ENCODE measurements around the gene MTFMT.
A peak's percentile ranks its signal among the peaks of the same experiment; 100 is the strongest.
"Not testable (repeated sequence)": the region's sequence is repeated elsewhere in the genome, so short reads cannot be mapped to it uniquely, and the experiment has no call there.

MTFMT gene

DNA sequence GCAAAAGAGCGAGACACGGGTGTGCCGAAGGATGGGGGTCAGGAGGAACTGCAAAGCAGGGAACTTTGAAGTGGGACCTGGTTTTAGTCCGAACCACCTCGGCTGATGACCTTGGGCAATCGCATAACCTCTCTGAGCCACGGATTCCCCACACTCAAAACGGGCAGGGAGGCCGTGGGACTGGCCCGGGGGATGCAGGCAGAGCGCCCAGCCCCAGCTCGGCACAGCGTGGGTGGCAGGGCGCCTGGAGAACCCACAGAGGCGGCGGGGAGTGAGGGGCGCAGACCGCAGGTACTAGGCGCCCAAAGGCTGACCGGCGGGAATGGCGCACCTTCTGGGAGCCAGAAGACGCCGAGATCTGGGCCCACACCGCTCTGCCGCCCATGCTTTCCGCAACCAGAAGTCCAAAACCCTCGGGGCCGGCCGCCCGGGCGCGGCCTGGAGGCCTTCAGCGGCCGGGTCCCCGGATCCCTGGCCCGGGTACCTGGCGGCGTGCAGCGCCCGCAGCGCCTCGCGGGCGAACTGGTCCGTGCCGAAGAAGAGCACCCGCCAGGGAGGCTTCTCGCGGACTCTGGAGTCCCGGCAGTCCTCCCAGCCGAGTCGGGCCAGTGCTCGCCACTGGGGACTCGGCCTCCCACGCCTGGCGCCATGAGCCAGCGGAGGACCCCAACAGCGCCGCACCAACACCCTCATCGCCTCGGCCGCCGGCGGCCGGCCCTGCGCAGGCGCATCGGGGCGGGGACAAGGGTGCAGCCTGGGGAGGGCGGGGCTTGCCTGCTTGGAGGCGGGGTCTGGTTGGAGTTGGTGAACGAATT is at the start of gene MTFMT:
TSS of gene MTFMT (minus strand) at position 719 of the 815 bp plus-strand sequence. CDS start at position 693, 26 bp downstream.
- DNase-seq (ENCODE audit: low read depth in 2 of 2): peak; percentile 96

DNA sequence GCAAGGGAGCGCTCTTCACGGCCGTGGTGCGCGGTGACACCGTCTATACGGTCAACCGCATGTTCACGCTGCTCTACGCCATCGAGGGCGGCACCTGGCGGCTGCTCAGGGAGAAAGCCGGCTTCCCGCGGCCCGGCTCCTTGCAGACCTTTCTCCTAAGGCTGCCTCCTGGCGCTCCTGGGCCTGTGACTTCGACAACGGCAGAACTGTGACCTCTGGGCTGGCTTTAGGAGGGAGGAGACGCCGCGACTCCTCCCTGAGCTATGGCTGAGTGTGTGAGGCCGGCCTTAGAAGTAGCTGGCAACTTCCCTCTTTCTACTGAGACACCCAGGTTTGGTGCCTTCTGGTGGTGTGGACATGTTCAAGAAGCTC is 48.5 kb upstream of the MTFMT start:
- peak; percentile 39 to 42 for DNase-seq (ENCODE audit: low read depth in 2 of 2)

DNA sequence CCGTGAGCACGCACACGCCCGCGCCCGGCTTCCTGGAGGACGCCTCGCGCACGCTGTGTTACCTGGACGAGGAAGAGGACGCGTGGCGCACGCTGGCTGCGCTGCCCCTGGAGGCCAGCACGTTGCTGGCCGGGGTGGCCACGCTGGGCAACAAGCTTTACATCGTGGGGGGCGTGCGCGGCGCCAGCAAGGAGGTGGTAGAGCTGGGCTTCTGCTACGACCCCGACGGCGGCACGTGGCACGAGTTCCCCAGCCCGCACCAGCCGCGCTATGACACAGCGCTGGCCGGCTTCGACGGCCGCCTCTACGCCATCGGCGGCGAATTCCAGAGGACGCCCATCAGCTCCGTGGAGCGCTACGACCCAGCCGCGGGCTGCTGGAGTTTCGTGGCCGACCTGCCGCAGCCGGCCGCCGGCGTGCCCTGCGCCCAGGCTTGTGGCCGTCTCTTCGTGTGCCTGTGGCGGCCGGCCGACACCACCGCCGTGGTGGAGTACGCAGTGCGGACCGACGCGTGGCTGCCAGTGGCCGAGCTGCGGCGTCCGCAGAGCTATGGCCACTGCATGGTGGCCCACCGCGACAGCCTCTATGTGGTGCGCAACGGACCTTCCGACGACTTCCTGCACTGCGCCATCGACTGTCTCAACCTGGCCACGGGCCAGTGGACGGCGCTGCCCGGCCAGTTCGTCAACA is 48.0 kb upstream of the MTFMT start:
- DNase-seq (ENCODE audit: low read depth in 2 of 2): no peak

DNA sequence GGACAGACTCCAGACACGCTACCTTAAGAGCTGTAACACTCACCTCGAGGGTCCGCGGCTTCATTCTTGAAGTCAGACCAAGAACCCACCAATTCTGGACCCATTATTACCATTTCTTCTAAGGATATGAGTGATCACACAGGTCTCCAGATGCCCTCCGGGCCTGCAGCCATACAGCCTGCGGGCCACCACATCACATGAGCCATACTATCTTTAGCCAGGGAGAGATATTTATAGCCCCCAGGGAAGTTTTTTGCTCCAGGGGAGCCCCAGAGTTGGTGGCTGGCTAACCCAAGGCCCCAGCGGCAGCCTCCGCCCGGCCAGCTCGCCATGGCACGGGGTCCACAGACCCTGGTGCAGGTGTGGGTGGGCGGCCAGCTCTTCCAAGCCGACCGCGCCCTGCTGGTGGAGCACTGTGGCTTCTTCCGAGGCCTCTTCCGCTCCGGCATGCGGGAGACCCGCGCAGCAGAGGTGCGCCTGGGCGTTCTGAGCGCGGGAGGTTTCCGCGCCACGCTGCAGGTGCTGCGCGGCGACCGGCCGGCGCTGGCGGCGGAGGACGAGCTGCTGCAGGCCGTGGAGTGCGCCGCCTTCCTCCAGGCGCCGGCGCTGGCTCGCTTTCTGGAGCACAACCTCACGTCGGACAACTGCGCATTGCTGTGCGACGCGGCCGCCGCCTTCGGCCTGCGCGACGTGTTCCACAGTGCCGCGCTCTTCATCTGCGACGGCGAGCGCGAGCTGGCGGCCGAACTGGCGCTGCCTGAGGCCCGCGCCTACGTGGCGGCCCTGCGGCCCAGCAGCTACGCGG is 47.2 kb upstream of the MTFMT start, which contains the start of gene KBTBD13:
TSS of gene KBTBD13 (plus strand) at position 261 of the 805 bp plus-strand sequence. CDS start at position 331, 70 bp downstream.
- DNase-seq (ENCODE audit: low read depth in 2 of 2): no peak

DNA sequence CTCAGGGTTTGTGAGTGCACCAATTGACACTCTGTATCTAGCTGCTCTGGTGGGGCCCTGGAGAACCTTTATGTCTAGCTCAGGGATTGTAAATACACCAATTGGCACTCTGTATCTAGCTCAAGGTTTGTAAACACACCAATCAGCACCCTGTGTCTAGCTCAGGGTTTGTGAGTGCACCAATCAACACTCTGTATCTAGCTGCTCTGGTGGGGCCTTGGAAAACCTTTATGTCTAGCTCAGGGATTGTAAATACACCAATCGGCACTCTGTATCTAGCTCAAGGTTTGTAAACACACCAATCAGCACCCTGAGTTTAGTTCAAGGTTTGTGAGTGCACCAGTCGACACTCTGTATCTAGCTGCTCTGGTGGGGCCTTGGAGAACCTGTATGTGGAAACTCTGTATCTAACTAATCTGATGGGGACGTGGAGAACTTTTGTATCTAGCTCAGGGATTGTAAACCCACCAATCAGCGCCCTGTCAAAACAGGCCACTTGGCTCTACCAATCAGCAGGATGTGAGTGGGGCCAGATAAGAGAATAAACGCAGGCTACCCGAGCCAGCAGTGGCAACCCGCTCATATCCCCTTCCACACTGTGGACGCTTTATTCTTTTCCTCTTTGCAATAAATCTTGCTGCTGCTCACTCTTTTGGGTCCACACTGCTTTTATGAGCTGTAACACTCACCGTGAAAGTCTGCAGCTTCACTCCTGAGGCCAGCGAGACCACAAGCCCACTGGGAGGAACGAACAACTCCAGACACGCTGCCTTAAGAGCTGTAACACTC is 46.4 kb upstream of the MTFMT start:
- DNase-seq (ENCODE audit: low read depth in 2 of 2): not testable (repeated sequence)

DNA sequence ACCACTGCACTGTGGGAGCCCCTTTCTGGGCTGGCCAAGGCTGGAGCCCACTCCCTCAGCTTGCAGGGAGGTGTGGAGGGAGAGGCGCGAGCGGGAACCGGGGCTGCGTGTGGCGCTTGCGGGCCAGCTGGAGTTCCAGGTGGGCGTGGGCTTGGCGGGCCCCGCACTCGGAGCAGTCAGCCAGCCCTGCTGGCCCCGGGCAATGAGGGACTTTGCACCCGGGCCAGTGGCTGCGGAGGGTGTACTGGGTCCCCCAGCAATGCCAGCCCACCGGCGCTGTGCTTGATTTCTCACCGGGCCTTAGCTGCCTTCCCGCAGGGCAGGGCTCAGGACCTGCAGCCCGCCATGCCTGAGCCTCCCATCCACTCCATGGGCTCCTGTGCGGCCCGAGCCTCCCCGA is 45.5 kb upstream of the MTFMT start:
- DNase-seq (ENCODE audit: low read depth in 2 of 2): not testable (repeated sequence)

DNA sequence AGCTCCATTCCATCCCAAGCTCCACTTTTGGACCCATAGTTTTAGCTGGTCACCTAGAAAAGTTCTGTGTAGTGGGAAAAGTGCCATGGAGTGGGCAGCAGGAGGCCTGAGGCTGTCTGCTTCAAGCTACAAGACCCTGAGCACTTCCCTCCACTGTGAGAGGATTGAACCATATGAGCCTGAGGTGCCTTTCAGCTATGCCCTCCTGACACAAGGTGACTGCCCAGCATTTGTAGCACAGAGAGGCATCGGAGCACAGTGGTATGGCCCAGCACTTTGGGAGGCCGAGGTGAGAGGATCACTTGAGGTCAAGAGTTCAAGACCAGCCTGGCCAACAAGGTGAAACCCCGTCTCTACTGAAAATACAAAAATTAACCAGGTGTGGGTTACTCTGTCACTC is 43.2 kb upstream of the MTFMT start:
- no peak for DNase-seq (ENCODE audit: low read depth in 2 of 2)

DNA sequence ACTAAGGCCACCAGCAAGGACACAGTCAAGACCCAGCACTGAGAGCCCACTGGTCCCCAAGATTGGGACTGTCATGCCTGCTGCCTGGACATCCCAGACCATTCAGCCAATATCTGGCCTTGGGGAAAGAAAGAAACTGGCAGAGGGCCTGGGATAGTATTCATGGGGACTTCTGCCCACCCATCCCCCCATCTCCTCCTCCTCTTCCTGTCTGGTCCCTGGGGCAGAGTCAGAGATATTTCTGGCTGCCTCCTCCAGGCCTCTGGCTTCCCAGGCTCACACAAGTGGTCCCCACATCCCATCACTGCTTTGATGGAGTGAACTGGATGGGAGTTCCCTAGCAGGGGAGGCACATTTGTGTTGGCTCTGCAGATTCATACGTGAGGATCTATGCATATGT is 42.6 kb upstream of the MTFMT start:
- no peak for DNase-seq (ENCODE audit: low read depth in 2 of 2)

DNA sequence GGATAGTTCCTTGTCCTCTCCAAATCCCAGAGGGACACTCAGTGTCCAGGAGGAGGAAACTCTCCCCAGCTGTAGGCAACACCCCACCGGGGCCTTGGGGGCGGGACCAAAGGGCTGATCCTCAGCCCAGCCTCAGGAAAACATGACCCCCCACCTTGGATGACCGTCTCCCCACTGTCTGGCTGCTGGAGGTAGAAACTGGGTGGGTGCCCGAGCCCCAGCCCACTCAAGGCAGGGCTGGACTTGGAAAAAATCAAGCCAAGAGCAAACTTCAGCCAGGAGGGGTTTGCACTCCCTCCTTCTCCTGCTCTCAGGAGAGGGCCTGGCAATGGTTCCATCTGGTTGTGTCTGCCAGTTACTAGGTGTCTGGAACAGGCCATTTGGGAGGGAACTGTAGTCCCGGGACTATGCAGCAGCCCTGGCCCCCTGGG is 42.0 kb upstream of the MTFMT start:
- no peak for DNase-seq (ENCODE audit: low read depth in 2 of 2)

DNA sequence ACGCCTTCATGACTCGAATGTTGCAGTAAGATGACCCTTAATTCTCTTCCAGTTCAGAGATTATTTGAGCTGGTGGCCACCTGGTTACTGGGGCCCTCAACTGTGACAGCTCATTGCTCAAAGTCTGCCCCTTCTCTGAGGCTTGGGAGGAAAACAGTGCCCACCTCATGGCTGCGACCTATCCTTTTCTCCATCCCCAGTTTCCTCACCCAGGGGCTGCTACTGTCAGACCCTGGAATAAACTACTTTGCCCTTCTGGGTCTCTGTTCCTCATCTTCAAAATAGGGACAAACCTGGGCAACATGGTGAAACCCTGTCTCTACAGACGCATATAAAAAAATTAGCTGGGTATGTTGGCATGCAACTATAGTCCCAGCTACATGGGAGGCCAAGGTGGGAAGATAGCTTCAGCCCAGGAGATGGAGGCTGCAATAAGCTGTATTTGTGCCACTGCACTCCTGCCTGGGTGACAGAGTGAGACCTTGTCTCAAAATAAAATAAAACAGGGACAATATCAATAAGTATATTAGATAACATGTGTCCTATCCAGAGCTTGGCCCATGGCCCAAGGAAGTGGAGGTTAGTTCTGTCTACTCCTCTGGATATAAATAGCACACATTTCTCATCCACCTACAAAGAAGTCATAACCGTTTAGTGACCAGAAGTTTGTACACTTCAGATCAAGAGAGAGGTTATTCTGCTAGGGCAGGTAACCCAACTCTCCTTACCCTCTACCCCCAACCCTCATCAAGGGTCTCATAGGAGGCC is 40.5 kb upstream of the MTFMT start:
- no peak for DNase-seq (ENCODE audit: low read depth in 2 of 2)

DNA sequence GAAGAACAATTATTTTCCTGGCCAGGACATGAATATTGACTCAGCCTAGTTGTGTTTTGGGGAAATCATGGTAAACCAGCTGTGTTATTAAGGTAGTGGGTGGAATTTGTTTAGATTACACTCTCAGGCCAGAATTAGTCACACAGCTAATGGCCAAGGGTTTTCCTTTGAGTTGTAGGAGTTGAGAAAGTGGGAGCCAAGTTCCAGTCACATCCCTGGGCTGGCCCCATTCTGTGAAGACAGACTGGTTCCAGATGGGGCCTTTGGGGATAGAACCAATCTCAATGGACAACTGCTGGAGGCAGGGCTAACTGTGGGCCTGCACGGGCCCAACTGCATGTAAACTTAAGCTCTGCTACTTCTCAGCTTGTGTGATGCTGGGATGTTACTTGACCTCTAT is 39.7 kb upstream of the MTFMT start:
- no peak for DNase-seq (ENCODE audit: low read depth in 2 of 2)

DNA sequence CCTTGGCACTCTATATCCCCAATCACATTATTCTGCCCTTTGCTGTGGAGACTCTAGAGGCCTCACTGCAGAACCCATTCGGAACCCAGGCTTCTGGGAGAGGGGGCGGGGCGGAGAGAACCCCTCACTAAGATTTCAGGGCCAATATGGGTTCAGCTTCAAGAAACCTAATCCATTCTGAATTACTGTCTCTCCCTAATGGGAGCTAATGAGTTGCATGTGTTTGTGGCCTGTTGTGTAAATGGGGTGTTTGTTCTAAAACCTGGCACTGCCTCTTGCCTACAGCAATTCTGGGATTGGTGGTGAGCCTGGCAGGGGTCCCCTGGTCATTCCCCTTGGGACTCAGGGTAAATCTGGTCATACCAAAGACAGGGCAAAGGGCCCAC is 39.0 kb upstream of the MTFMT start:
- no peak for DNase-seq (ENCODE audit: low read depth in 2 of 2)

DNA sequence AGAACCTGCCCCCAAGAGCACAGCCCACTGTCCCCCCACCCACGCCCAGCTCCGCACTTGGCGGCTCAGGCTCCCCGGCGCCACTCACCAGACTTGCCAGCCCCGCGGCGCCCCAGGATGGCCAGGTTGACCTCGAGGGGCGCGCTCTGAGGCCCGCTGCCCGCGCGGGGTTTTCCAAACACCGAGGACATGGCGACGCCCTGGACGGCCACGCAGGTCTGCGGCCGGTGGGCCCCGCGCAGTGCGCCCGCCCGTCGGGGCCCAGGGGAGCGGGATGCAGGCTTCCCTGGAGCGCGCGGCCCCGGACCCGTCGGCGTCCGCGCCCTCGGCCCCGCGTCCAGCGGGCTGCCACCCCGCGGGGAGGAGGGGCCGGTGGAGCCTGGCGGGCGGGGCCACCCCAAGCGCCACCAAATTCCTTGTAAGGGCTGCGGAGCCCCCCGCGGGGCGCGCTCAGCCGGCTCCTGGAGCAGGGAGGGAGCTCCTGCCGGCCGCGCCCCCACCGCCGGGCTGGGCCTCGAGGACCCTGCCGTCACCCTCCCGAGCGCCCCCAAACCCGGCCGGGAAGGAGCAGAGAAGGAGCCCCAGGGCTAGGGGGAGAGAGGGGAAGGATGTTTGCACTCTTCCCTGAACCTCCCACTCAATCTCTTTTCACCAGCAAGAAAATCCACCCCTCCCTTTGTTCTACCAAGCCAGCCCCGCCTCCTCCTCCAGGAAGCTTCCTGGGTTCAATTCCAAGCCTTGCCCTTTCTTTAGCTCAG is 38.4 kb upstream of the MTFMT start, which contains the start of gene RASL12:
TSS of gene RASL12 (minus strand) at position 347 of the 758 bp plus-strand sequence. CDS start at position 191, 156 bp downstream.
- DNase-seq (ENCODE audit: low read depth in 2 of 2): no peak

DNA sequence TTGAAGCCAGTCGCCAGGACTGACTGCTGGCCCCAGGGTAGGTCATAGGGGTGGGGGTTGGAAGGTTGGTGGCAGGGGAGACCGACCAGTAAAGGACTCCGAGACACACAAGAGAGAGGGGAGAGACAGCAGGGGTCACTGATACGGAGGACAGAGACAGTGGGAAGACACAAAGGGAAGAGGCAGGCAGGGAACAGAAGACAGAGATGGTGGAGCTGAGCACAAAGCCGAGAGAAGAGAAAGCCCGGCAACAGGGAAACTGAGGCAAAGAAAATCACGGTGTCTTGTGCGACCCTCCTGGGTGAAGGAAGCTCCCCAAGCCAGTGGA is 37.8 kb upstream of the MTFMT start:
- DNase-seq (ENCODE audit: low read depth in 2 of 2): no peak

DNA sequence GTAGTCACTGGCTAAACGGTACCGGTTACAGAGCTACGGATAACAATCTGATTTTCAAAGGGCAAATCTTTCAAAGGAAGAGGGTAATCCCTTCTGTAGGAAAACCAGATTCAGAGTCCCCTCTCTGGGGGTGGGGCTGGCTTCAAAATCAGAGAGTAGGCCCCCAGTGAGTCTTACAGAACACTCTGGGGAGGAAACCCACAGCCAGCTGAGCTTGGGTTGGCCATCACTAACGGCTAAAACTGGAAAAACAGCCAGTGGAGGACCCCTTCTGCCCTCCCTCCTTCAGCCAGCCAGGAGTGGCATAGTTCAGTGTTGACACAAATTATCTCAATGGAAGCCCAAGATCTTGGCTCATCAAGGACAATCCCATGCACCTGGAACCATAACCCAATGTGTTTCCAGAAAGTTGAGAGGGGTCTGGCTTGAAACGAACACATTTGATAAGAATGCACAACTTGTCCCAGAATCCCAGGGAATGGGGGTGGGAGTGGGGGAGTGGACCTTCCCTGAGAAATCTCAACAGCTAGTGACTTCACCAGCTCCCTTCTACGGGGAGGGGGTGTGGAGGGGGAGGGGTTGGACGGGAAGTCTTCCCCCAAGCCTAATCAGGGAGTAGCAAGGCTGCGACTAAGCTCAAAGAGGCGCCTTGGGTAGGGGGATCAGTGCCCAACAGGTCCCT is 37.3 kb upstream of the MTFMT start:
- DNase-seq (ENCODE audit: low read depth in 2 of 2): no peak

DNA sequence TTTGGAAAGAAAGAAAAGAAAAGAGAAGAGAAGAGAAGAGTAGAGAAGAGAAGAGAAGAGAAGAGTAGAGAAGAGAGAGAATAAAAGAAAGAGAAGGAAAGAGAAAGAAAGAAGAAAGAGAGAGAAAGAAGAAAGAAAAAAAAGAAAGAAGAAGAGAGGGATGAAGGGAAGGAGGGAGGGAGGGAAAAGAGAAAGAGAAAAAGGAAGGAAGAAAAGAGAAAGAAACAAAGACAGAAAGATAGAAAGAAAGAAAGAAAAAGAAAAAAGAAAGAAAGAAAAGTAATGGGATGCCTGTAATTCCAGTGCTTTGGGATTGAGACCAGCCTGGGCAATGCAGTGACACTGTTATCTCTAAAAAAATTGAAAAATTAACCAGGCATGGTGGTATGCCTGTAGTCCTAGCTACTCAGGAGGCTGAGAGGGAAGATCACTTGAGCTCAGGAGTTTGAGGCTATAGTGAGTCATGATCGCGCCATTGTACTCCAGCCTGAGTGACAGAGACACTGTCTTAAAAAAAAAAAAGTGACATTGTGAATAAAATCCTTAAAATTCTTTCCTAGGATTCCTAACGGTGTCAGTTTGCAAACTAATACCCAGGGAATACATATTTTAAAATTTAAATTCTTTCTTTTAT is 36.7 kb upstream of the MTFMT start:
- DNase-seq (ENCODE audit: low read depth in 2 of 2): no peak

DNA sequence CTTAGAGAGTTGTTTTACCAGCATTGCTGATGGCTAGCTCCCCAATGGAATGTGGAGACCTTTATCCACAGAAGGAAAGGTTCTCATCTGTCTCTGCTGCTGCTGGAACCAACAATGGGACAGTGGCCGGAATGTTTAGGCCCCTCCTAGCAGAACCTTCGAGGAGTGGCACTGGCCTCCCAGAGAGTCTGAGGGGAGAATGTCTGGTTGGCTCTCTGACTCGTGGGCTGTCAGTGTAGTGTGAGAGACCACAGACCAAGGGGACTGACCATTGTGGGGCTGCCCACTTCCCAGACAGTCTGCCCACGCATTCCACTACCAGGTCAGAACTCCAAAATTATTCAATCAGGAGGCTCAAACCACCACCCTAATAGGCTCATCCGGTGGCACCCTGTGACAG is 33.3 kb upstream of the MTFMT start:
- DNase-seq (ENCODE audit: low read depth in 2 of 2): no peak

DNA sequence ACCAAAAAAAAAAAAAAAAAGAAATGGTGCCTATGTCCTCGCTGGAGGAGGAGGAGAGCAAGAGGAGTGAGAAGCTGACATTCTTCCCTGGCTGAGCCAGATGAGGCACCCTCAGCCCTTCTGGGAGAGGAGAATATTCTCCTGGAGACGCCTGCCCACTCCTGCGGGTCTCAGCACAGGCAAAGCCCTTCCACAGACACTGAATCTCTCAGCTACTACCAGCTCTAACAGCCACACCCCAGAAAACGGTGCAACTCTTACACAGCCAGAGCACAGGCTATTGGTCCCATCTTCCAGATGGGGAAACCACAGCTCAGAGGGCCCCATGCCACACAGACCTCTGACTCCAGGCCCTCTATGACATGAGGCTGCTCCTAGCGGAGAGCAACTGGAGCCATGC is 32.6 kb upstream of the MTFMT start:
- DNase-seq (ENCODE audit: low read depth in 2 of 2): no peak
